Measurements from ENCODE around the gene ZC3H18.

Gene ZC3H18

GRCh38 chr16:88539261-88539651, 30.9 kb upstream of the ZC3H18 start:
- H3K9me3 ChIP-seq (ENCODE audit: control insufficient read depth, insufficient read depth, low read length), result peaks cover 20% of the 10 kb centered on the region
- peaks cover 17% of the 10 kb centered on the region for H3K4me1 ChIP-seq (ENCODE audit: control insufficient read depth, low read length)
- H3F3A ChIP-seq (ENCODE audit: control insufficient read depth, insufficient read depth), result no peaks in the 10 kb centered on the region; the same call in 1 of the 2 replicates
- peaks cover 10% of the 10 kb centered on the region for H3K79me2 ChIP-seq (ENCODE audit: control insufficient read depth, low read length)
- no peak overlapping the region for H3K27ac ChIP-seq (ENCODE audit: low read depth, low read length)
- H3K36me3 ChIP-seq (ENCODE audit: control insufficient read depth, low read length), result no peaks in the 10 kb centered on the region; the same call in 1 of the 2 replicates
- H3K4me3 ChIP-seq (ENCODE audit: low read length), result no peak overlapping the region
- no peak overlapping the region for H3K4me2 ChIP-seq (ENCODE audit: low read length)
- no peaks in the 10 kb centered on the region for H4K20me1 ChIP-seq (ENCODE audit: control insufficient read depth, insufficient read depth, low read depth, low read length)
- no peaks in the 10 kb centered on the region for H3K27me3 ChIP-seq (ENCODE audit: control insufficient read depth, low read length)
- H3K9me2 ChIP-seq (replicated peaks; ENCODE audit: control insufficient read depth, low read length), result no peaks in the 10 kb centered on the region
- TF ChIP-seq CTCF (IDR thresholded peaks at IDR 0.05; ENCODE audit: low read depth, low read length, poor library complexity, severe bottlenecking) (no peak), EZH2phosphoT487 (IDR thresholded peaks at IDR 0.05; ENCODE audit: borderline replicate concordance, low read length) (no peak)

GRCh38 chr16:88539652-88540345, 30.4 kb upstream of the ZC3H18 start:
- no peaks in the 10 kb centered on the region for H3K27me3 ChIP-seq (ENCODE audit: control insufficient read depth, low read length)
- H3K79me2 ChIP-seq (ENCODE audit: control insufficient read depth, low read length), result peaks cover 8% of the 10 kb centered on the region
- TF ChIP-seq CTCF (IDR thresholded peaks at IDR 0.05; ENCODE audit: low read depth, low read length, poor library complexity, severe bottlenecking) (no peak), EZH2phosphoT487 (IDR thresholded peaks at IDR 0.05; ENCODE audit: borderline replicate concordance, low read length) (no peak)
- H3K9me2 ChIP-seq (replicated peaks; ENCODE audit: control insufficient read depth, low read length), result no peaks in the 10 kb centered on the region
- no peak overlapping the region for H3K4me3 ChIP-seq (ENCODE audit: low read length)
- H3K9me3 ChIP-seq (ENCODE audit: control insufficient read depth, insufficient read depth, low read length), result peaks cover 20% of the 10 kb centered on the region
- peaks cover 16% of the 10 kb centered on the region for H3K4me1 ChIP-seq (ENCODE audit: control insufficient read depth, low read length)
- no peak overlapping the region for H3K4me2 ChIP-seq (ENCODE audit: low read length)
- H3K36me3 ChIP-seq (ENCODE audit: control insufficient read depth, low read length), result no peaks in the 10 kb centered on the region; the same call in 1 of the 2 replicates
- H3F3A ChIP-seq (ENCODE audit: control insufficient read depth, insufficient read depth), result no peaks in the 10 kb centered on the region; the same call in 1 of the 2 replicates
- no peak overlapping the region for H3K27ac ChIP-seq (ENCODE audit: low read depth, low read length)
- no peaks in the 10 kb centered on the region for H4K20me1 ChIP-seq (ENCODE audit: control insufficient read depth, insufficient read depth, low read depth, low read length)

GRCh38 chr16:88540346-88540977, 29.7 kb upstream of the ZC3H18 start:
- Histone ChIP-seq H3K27me3 (ENCODE audit: control insufficient read depth, low read length) (no peaks in the 10 kb centered on the region), H3K9me2 (replicated peaks; ENCODE audit: control insufficient read depth, low read length) (no peaks in the 10 kb centered on the region), H3K4me2 (ENCODE audit: low read length) (no peak overlapping the region), H3K4me1 (ENCODE audit: control insufficient read depth, low read length) (peaks cover 9% of the 10 kb centered on the region), H3K27ac (ENCODE audit: low read depth, low read length) (no peak overlapping the region), H3K4me3 (ENCODE audit: low read length) (no peak overlapping the region), H3K9me3 (ENCODE audit: control insufficient read depth, insufficient read depth, low read length) (peaks cover 20% of the 10 kb centered on the region), H3K36me3 (ENCODE audit: control insufficient read depth, low read length) (no peaks in the 10 kb centered on the region; the same call in 1 of the 2 replicates), H3F3A (ENCODE audit: control insufficient read depth, insufficient read depth) (no peaks in the 10 kb centered on the region; the same call in 1 of the 2 replicates), H3K79me2 (ENCODE audit: control insufficient read depth, low read length) (peaks cover 2% of the 10 kb centered on the region; the same call in 1 of the 2 replicates), H4K20me1 (ENCODE audit: control insufficient read depth, insufficient read depth, low read depth, low read length) (no peaks in the 10 kb centered on the region)
- no peak for TF ChIP-seq CTCF (IDR thresholded peaks at IDR 0.05; ENCODE audit: low read depth, low read length, poor library complexity, severe bottlenecking)
- no peak for TF ChIP-seq EZH2phosphoT487 (IDR thresholded peaks at IDR 0.05; ENCODE audit: borderline replicate concordance, low read length)
